Measurements from ENCODE around the gene ARAP3. TPM values are rescaled to one million over a fixed set of nuclear protein-coding genes. Genes with fewer than 3 reads are reported as not detected.

ARAP3 gene
- total RNA-seq, 1 donor, result 0.27 TPM

DNA sequence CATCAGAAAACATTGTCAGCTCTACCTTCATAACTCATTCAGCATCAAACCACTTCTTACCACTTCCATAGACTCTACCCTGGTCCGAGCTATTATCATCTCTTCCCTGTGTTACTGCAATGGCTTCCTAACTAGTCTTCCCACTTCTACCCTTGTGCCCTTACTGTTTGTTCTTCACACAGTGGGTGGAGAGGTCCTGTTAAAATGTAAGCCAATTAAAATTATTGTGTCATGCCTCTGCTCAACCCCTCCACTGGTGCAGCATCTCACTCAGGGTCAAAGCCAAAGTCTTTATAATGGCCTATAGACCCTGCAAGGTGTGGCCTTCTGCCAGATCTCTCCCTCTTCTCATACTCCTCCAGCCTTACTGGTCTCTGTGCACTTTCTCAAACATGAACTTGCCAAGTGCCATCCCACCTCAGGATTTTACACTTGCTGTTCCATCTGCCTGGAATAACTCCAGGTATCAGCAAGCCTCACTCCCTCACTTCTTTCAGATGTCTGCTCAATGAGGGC lies 22.8 kb upstream of the ARAP3 start:
- no peak for DNase-seq (ENCODE audit: low read depth in 2 of 3, low spot score in 2 of 3)

DNA sequence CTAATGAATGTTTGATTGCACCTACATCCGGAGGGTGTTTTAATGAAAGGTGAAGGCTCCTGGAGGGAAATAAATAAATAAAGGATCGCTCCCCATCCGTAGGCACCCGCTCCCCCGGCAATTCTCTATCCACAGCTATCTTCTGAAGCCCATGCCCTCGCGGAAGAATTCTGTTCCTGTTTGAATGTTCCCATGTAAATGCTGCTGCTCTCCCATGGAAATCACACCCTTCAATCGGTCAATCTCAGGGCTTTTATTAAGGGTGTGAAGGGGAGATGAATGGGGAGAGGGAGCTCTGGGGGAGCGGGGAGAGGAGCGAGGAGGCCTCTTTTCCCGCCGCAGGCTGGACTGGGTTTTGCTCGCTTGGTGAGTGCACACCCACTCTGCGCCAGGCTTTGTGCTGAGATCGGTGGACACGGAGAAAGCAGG lies 21.1 kb upstream of the ARAP3 start:
- DNase-seq (ENCODE audit: low read depth in 2 of 3, low spot score in 2 of 3), result no peak

DNA sequence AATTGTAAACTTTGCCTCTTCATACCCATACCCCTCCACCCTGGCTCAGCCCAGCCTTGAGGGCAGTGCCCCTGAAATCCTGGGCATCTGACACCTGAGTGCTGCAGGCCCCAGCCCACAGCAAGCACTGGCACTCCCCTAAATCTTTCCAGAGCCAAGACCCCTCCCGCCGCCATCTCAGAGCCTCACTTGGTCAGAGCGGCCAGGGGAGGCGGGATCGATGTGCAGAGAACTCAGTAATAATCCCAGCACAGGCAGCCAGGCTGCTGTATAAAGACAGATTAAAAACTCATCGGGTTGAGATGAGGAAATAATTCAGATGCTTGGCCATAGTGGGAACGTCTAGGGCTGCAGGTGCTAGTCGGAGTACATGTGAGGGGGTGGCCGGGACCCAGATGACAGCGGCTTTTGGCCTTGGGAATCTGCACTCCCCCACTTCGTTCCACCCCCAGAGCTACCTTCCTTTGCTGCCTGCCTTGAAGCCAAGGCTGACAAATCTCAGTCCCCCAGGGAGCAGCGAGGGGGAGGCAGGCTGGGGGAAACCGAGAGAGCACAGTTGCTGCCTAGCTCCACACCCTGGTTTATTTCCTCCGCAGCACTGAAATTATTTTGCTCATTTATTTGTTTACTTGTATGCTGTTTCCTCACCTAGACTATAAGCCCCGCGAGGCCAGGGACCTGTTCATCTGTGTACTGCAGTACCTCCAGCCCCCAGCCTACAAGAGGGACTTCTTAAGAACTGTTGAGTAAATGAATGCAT lies 19.5 kb upstream of the ARAP3 start:
- no peak for DNase-seq (ENCODE audit: low read depth in 2 of 3, low spot score in 2 of 3)

DNA sequence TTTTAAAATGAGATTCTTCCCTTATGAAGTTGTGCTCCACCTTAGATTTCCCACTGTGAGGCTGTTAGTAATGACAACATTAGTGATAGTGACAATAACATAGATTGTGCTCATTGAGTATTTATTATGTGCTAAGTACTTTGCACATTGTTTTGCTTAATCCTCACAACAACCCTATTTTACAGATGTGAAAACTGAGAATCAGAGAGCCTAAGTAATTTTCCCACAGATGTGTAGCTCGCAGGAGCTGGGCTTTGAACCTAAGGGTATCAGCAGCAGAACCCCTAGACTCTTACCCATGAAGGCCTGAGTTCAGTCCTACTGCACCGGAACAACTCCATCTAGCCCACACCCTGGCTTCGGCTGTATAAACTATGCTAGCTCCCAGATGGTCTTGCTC lies 15.6 kb upstream of the ARAP3 start:
- DNase-seq (ENCODE audit: low read depth in 2 of 3, low spot score in 2 of 3), result no peak

DNA sequence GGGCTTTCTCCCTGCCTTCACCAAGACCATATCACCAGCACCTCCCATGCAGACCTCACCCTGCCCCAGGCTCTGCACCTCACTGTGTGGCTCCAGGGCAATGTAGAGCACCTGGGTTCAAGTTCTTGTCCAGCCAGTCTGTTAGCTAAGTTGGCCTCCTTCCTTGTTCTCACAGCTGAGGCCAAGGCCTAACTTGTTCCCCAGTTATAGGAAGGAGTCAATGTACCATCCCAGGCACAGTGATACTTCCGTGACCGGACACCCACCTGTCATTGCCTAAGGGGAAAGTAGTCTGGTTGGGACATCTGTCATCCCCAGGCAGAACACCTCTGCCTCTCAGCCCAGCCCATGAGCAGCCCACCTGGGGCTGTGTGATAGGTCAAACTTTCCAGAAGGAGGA lies 14.4 kb upstream of the ARAP3 start:
- DNase-seq (ENCODE audit: low read depth in 2 of 3, low spot score in 2 of 3), result no peak

DNA sequence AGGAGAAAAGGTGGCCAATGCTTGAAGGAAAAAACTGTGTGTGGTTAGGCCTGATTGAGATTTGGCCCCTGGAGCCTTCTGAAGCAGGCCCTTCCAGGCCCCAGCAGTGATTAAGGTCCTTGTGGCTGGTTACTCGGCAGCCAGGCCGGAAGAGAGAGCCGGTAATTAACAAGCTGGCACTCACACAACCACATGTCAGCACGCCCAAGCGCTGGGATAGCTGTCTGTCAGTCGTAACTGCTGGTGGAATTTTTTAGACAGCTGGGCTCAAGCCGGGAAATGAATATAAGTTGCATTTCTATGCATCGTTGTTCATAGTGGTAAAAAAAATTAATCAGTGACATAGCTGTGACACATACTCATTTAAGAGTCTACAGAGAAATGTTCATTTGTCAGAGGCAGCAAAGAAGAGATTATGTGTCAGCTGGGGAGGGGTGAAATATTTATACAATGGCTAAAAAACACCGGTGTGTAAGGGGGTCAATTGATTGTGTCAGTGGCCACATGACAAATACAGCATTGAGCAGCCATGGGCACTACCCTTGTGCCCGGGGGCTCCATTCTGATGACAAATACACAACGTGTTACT lies 13.7 kb upstream of the ARAP3 start:
- no peak for DNase-seq (ENCODE audit: low read depth in 2 of 3, low spot score in 2 of 3)

DNA sequence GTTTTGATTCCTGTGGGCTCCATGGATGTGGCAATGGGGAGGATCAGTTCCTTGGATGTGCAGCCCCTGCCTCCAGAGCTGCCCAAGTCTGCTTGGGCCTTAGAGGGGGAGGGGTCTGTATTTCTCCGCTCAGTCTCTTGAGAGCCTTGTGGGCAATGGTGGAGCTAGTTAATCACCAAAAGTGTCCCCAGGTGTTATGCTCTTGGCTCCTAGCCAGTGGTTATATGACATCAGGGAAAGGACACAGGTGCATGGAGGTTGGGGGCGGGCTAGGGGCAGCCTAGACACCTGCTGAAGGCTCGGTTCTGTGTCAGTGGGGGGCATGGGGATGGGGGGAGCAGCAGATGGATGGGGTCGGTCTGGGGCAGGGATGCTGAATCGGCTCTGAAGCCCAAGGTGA lies 12.4 kb upstream of the ARAP3 start:
- DNase-seq (ENCODE audit: low read depth in 2 of 3, low spot score in 2 of 3), result no peak

DNA sequence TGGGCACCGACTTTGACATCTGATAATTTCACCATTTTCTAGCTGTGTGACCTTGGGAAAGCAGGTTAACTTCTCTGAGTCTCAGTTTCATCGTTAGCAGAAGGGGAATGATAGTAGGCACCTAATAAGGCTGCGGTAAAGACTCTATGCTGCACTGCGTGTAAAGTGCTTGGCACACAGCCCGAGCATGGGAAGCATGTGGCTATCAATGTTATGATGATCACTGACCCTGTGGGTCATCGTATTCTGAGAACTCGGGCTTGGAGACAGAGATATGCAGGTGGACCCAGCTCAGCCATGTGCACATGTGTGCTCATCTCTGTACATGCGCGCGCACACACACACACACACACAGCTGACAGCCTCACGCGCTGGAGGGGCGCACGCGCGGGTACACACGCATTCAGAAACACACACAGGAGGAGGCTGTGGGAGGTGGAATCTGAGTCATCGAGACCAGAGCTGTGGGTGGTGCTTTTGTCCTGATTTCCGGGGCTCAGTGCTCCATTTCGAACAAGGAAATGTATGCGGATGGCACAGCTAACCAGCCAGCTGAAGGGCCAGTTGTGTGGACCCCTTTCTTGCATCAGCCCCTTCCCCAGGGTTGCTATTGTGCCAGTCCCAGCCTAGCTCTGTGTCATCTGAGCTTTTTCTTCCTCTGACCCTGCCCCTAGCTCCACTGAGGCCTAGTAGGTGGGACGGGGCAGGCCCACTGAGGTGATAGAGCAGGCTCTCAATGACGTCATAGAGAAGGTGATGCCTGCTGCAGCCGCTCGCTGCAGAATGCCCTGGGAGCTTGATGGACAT lies 11.1 kb upstream of the ARAP3 start:
- DNase-seq (ENCODE audit: low read depth in 2 of 3, low spot score in 2 of 3), result no peak

DNA sequence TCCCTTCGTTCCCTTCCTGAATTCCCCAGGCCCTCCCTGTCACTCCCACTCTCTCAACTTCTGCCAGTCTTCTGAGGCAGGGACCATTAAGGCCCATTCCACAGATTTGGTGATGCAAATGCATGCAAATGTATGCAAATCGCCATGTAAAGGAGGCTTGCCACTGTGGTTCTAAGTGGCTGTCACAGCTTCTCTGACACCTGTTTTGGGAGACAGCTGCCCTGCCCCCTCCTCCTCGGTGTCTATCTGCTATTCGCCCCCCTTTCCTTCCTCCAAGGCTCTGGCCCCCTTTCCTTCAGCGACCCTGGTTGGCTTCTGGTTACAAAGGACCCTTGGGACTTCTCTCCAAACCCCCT lies 10.5 kb upstream of the ARAP3 start:
- no peak for DNase-seq (ENCODE audit: low read depth in 2 of 3, low spot score in 2 of 3)

DNA sequence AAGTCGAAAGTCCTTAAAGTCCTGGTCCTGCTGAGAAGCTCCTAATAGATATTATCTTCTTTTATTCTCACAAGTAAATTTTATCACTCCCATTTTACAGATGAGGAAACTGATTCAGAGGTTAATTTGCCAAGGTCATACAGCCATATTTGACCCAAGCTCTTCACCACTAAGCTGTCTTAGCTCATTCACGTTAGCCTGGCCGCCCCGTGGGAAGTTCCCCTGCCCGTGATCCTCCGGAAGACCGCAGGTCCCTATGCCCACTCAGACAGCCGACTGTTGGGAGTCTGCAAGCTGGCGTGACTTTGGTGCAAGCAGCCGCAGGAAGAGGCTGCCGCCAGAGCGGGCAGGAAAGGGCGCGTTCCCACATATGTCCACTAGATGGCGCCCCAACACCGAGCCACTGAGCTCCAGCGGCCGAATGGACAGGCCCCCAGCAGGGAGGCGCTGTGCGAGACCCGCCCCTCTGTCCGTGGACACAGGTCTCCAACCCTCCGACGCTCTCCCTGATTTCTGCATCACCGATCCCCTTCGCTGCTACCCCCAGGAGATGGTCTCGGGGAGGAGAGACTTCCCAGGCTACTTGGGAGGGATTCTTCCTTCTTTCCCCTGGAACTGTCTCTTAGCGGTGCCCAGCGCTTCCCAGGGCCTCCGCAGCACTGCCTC lies 10.0 kb upstream of the ARAP3 start:
- DNase-seq (ENCODE audit: low read depth in 2 of 3, low spot score in 2 of 3), result peak; percentile 67 to 83 (median 74)

DNA sequence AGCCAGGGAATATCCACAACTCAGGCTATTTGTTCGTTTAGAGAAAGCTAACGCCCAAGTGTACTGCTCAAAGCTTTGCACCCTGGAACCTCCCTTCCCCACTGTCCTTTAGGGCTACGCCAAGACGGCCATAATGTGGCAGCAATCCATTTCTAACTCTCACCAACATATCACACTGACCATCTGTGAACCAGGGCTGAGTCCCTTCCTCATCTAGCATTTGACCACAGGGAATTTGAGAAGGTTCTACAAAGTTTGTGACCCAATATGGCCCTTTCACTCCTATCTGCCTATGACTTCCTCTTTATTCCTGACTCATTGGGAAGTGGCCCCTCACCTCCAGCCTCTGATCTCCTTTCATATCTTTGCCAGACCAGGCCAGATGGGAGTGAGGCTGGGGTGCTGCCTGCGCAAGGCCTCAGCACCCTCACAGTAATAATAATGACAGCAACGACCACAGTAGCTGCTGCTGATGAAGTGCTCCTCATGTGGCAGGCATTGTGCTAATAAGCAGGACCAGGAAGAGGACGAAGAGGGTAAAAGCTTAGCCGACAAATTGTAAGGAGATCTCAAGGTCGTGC lies 9.3 kb upstream of the ARAP3 start:
- no peak for DNase-seq (ENCODE audit: low read depth in 2 of 3, low spot score in 2 of 3)

DNA sequence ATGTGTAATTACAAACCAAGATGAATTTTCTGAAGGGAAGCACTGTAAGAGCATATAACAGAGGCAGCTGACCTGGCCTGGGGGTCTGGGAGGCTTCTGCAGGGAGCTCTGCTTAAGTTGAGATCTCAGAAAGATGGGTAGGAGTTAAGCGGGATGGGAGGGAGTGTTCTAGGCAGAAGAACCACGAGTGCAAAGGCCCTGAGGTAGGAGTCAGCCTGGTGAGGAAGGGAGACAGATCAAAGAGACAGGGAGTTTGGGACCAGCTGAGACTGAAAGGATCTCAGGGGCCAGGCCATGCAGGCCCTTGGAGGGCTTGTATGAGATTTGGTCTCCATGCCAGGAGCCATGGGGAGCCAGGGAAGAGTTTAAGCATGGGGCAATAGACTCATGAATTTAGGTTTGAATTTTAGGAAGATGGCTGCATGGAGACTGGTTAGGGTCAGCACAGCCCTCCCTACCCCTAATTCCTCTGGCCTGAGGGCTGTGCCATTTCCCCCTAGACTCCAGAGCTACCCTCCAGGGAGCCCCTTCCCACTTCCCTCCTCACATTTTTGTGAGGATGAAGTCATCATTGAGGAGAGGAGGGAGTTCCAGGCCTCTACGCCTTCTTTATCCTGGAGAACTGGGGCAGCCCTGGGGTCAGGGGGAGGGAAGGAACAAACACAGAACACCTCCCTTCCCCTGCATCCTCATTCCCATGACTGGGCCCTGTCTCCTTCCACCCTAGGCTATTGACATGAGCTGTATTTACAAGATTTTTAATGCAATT lies 4.8 kb upstream of the ARAP3 start:
- DNase-seq (ENCODE audit: low read depth in 2 of 3, low spot score in 2 of 3), result no peak

DNA sequence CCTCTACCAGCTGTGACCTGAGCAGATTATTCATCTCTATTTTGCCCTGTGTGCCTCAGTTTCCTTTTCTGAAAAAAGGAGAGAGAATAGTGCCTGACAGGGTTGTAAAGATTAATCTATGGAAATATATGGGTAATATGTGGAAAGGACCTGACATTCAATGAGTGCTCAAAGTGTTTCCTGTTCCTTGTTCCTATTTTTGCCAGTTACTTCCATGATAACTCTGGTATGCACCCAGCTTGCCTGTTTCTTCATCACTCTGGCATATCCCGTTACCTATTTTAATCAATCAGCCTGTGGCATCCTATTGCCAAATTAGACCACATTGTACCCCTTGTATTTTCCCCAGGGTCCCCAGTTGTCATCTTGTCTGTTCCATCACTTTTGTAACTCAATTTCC lies 3.6 kb upstream of the ARAP3 start:
- DNase-seq (ENCODE audit: low read depth in 2 of 3, low spot score in 2 of 3), result no peak

DNA sequence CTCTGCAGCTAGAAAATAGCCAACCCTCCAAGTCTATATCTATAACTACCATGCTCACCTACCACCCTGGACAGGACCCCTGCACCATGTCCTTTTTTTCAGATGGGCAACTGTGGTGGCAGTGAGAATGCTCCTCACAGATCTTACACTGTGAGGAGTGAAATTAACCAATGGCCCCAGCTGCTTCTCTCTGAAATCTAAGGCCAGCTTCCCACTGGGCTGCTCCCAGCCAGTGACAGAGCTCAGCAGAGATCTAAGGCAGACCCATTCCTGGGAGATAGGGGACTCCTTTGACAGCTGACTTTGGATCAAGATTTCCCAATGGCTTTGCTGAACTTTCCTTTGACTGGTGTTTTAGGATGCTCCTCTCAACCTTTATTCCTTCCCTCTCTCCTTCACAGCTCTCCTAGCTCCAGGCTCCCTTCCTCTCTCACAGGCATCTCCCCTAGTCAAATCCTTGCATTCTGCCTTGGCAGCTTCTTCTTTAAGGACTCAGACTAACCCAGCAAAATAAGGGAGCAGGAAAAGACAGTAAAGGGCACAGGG lies 1.6 kb upstream of the ARAP3 start:
- DNase-seq (ENCODE audit: low read depth in 2 of 3, low spot score in 2 of 3), result no peak

DNA sequence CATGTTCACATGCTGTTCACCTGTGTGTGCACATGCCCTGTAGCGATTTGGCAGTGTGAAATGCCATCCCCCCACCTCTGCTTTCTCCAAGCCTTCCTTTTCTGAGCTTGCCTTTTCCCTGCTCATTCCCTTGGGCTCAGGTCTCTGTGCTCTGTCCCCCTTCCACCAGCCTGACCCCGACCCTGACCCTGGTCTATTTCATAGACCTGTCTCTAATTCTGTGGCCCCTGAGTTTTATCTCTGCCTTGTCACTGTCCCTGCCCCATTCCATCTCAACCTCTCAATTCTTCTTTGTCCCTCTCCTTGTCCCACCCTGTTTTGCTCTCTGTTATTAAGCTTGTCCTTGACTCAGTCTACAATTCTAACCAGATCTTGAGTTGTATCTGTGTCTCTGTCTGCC lies 735 bp downstream of the ARAP3 start:
- DNase-seq (ENCODE audit: low read depth in 2 of 3, low spot score in 2 of 3), result no peak

DNA sequence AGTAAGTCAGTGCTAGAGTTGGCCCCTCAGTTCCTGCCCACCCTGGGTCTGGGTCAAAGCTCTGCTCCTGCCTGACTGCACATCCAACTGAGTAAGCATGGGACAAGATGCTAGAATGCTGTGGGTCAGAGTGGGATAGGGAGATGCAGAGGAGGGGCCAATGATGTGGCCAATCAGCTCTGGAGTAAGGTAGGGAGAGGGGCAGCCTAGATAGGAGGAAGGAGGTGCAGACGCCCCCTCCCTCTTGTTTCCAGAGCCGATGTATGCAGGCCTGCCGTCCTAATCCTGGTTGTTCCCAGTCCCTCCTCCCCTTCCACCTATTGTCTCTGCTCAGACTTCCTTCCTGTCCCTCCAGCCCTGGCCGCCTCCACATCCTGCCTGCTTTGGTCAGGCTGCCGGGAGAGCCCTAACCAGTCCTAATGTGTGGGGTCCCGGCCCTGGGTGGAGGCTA lies 1.3 kb downstream of the ARAP3 start:
- DNase-seq (ENCODE audit: low read depth in 2 of 3, low spot score in 2 of 3), result no peak

DNA sequence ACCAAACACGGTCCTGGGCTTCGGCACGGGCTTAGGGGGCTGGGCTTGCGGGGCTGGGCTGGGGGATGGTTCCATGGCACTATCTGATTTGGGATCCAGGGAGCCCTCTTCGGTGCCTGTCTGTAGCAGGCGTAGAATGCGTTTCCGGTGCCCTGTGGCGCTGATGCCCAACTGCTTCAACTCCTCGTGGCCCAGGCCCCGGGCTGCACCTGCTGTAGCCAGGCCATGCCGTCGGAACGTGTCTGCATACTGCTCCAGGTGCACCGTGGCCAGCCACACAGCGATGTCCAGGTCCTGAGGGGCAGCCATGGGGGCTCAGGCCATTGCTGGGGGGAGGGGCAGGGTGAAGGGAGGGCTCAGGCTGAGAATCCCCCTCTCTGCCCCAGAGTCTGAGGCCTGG lies 1.9 kb downstream of the ARAP3 start:
- DNase-seq (ENCODE audit: low read depth in 2 of 3, low spot score in 2 of 3), result no peak

DNA sequence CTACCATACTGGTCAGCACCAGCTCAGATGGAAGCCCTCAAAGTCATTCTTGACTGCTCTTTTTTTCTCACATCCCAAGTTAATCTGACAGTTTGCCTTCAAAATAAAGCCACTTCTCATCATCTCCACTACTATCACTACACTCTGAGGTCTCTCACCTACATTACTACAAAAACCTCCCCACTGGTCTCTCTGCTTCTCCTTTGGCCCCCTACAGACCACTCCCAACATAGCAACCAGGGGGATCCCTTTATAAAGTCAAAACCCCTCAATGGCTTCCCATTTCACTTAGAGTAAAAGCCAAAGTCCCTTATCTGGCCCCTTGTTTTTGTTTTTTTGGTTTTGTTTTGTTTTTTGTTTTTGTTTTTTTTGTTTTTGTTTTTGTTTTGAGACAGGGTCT lies 4.6 kb downstream of the ARAP3 start:
- peak in 1 of 3 donors; percentile 71 for DNase-seq (ENCODE audit: low read depth in 2 of 3, low spot score in 2 of 3)

DNA sequence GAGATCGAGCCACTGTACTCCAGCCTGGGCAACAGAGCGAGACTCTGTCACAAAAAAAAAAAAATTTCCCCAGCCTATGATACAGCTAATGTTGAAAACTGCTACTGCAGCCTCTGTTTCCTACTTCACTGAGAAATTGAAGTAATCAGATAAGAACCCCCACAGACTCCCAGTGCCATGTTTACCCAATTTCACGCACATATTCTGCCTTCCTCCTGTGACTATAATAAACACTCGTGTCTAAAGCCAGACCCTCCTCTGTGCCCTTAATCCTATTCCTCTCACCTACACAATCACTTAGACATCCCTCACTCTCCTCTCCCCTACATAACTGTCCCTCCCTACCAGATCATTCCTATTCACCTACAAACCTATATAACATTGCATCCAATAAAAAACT lies 6.4 kb downstream of the ARAP3 start:
- DNase-seq (ENCODE audit: low read depth in 2 of 3, low spot score in 2 of 3), result no peak

DNA sequence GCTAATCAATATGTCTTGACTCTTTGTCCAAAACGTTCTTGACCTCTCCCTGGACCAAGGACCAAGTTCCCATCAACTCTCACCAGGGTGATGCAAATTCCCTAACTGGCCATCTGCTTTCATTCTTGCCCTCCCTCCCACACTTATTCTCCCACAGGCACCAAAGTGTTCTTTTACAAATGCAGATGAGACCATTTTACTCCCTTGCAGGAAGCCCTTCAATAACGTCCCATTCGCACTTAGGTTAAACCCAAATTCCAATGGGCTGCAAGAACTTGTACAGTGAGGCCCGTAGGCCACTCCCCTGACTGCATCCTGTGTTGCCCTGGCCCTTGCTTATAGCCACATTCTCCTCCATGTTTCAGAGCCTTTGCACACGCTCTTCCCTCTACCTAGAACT lies 7.3 kb downstream of the ARAP3 start:
- no peak for DNase-seq (ENCODE audit: low read depth in 2 of 3, low spot score in 2 of 3)
